Measurements from ENCODE around the gene PHACTR2.

Gene PHACTR2

DNA sequence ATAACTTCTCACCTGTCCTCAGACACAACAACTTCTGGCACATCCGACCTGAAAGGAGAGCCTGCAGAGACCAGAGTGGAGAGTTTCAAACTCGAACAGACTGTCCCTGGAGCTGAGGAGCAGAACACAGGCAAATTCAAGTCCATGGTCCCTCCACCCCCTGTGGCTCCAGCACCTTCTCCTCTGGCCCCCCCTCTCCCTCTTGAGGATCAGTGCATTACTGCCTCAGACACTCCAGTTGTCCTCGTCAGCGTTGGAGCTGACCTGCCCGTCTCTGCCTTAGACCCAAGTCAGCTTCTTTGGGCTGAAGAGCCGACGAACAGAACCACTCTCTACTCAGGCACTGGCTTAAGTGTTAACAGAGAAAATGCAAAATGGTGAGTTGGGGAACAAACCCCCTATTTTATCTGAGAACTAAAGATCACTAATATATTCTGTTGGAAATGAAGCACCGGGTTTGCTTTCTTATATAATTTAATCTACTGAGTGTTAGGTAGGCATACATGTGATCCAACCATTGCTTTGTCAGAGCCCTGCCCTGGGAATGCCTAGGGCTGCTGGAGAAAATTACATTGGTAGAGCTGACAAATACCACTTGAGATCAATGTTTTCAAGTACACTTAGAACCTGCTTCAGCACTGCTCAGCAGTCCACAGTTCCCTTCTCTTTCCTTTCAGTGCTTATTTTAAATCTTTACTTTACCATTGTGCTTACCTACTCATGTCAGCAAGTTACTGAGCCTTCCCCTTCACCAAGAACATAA, 87.8 kb downstream of the PHACTR2 start:
- TF ChIP-seq EP300 (IDR thresholded peaks at IDR 0.05; ENCODE audit: borderline replicate concordance) = no peak
- TF ChIP-seq ZBTB7A (IDR thresholded peaks at IDR 0.05; ENCODE audit: low read depth) = no peak
- TF ChIP-seq FOXM1 (IDR thresholded peaks at IDR 0.05; ENCODE audit: borderline replicate concordance, low read depth) = no peak
- no peak for TF ChIP-seq CEBPB (IDR thresholded peaks at IDR 0.05)
- TF ChIP-seq CREB1 (IDR thresholded peaks at IDR 0.05; ENCODE audit: low read depth) = no peak
- no peak for TF ChIP-seq TCF12 (IDR thresholded peaks at IDR 0.05; ENCODE audit: low read depth)
- no peak for TF ChIP-seq YY1 (IDR thresholded peaks at IDR 0.05; ENCODE audit: low read depth)
- TF ChIP-seq, protein P1, sequence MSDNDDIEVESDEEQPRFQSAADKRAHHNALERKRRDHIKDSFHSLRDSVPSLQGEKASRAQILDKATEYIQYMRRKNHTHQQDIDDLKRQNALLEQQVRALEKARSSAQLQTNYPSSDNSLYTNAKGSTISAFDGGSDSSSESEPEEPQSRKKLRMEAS (IDR thresholded peaks at IDR 0.05) = no peak
- no peak for TF ChIP-seq RAD21 (IDR thresholded peaks at IDR 0.05; ENCODE audit: low read depth)
- no peak for TF ChIP-seq TEAD4 (IDR thresholded peaks at IDR 0.05)
- TF ChIP-seq, protein P2, sequence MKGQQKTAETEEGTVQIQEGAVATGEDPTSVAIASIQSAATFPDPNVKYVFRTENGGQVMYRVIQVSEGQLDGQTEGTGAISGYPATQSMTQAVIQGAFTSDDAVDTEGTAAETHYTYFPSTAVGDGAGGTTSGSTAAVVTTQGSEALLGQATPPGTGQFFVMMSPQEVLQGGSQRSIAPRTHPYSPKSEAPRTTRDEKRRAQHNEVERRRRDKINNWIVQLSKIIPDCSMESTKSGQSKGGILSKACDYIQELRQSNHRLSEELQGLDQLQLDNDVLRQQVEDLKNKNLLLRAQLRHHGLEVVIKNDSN (IDR thresholded peaks at IDR 0.05) = no peak
- no peak for TF ChIP-seq NFIC (IDR thresholded peaks at IDR 0.05)
- TF ChIP-seq, protein P3, sequence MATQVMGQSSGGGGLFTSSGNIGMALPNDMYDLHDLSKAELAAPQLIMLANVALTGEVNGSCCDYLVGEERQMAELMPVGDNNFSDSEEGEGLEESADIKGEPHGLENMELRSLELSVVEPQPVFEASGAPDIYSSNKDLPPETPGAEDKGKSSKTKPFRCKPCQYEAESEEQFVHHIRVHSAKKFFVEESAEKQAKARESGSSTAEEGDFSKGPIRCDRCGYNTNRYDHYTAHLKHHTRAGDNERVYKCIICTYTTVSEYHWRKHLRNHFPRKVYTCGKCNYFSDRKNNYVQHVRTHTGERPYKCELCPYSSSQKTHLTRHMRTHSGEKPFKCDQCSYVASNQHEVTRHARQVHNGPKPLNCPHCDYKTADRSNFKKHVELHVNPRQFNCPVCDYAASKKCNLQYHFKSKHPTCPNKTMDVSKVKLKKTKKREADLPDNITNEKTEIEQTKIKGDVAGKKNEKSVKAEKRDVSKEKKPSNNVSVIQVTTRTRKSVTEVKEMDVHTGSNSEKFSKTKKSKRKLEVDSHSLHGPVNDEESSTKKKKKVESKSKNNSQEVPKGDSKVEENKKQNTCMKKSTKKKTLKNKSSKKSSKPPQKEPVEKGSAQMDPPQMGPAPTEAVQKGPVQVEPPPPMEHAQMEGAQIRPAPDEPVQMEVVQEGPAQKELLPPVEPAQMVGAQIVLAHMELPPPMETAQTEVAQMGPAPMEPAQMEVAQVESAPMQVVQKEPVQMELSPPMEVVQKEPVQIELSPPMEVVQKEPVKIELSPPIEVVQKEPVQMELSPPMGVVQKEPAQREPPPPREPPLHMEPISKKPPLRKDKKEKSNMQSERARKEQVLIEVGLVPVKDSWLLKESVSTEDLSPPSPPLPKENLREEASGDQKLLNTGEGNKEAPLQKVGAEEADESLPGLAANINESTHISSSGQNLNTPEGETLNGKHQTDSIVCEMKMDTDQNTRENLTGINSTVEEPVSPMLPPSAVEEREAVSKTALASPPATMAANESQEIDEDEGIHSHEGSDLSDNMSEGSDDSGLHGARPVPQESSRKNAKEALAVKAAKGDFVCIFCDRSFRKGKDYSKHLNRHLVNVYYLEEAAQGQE (IDR thresholded peaks at IDR 0.05; ENCODE audit: low read depth) = no peak

DNA sequence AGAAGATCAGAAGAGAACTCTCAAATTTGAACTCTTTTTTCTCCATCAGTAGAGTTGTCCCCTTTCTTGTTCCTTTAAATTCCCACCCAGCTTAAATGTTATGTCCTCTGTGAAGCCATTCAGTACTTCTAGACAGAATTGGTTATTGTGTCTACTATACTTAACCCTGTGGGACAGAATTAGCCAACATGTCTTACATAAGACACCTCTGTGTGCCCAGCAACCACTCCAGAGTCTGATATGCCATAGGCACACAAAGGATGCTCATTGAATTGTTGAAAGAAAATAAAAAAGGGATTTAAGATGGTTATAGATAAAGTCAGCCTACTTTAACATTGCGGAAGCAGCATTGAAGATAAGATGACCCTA, 88.4 kb downstream of the PHACTR2 start:
- TF ChIP-seq TCF12 (IDR thresholded peaks at IDR 0.05; ENCODE audit: low read depth) = no peak
- TF ChIP-seq, protein P3 (IDR thresholded peaks at IDR 0.05; ENCODE audit: low read depth) = no peak
- no peak for TF ChIP-seq RAD21 (IDR thresholded peaks at IDR 0.05; ENCODE audit: low read depth)
- no peak for TF ChIP-seq ZBTB7A (IDR thresholded peaks at IDR 0.05; ENCODE audit: low read depth)
- no peak for TF ChIP-seq CEBPB (IDR thresholded peaks at IDR 0.05)
- TF ChIP-seq TAF1 (IDR thresholded peaks at IDR 0.05; ENCODE audit: low read depth) = no peak
- TF ChIP-seq TEAD4 (IDR thresholded peaks at IDR 0.05) = no peak
- TF ChIP-seq FOXM1 (IDR thresholded peaks at IDR 0.05; ENCODE audit: borderline replicate concordance, low read depth) = no peak
- TF ChIP-seq YY1 (IDR thresholded peaks at IDR 0.05; ENCODE audit: low read depth) = no peak
- no peak for TF ChIP-seq CREB1 (IDR thresholded peaks at IDR 0.05; ENCODE audit: low read depth)
- TF ChIP-seq, protein P1 (IDR thresholded peaks at IDR 0.05) = no peak
- no peak for TF ChIP-seq EGR1 (IDR thresholded peaks at IDR 0.05)
- TF ChIP-seq NFIC (IDR thresholded peaks at IDR 0.05) = no peak
- TF ChIP-seq, protein P2 (IDR thresholded peaks at IDR 0.05) = no peak
- TF ChIP-seq EP300 (IDR thresholded peaks at IDR 0.05; ENCODE audit: borderline replicate concordance) = no peak

DNA sequence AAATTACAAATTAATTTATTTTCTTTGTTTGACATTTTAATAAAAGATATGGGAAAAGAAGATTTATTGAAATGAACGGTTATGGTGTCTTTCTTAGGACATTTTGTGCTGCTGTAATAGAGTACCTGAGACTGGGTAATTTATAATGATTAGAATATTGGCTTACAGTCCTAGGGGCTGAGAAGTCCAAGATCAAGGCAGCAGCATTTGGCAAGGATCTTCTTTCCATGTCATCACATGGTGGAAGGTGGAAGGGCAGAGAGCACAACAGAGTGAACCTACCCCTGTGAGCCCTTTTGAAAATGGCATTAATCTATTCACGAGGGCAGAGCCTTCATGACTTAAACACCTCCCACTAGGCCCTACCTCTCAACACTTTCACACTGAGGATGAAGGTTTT, 89.7 kb downstream of the PHACTR2 start:
- TF ChIP-seq CREB1 (IDR thresholded peaks at IDR 0.05; ENCODE audit: low read depth) = no peak
- TF ChIP-seq TCF12 (IDR thresholded peaks at IDR 0.05; ENCODE audit: low read depth) = no peak
- no peak for TF ChIP-seq EGR1 (IDR thresholded peaks at IDR 0.05)
- TF ChIP-seq ZBTB7A (IDR thresholded peaks at IDR 0.05; ENCODE audit: low read depth) = no peak
- TF ChIP-seq YY1 (IDR thresholded peaks at IDR 0.05; ENCODE audit: low read depth) = no peak
- no peak for TF ChIP-seq TEAD4 (IDR thresholded peaks at IDR 0.05)
- TF ChIP-seq, protein P2 (IDR thresholded peaks at IDR 0.05) = no peak
- no peak for TF ChIP-seq TAF1 (IDR thresholded peaks at IDR 0.05; ENCODE audit: low read depth)
- no peak for TF ChIP-seq EP300 (IDR thresholded peaks at IDR 0.05; ENCODE audit: borderline replicate concordance)

DNA sequence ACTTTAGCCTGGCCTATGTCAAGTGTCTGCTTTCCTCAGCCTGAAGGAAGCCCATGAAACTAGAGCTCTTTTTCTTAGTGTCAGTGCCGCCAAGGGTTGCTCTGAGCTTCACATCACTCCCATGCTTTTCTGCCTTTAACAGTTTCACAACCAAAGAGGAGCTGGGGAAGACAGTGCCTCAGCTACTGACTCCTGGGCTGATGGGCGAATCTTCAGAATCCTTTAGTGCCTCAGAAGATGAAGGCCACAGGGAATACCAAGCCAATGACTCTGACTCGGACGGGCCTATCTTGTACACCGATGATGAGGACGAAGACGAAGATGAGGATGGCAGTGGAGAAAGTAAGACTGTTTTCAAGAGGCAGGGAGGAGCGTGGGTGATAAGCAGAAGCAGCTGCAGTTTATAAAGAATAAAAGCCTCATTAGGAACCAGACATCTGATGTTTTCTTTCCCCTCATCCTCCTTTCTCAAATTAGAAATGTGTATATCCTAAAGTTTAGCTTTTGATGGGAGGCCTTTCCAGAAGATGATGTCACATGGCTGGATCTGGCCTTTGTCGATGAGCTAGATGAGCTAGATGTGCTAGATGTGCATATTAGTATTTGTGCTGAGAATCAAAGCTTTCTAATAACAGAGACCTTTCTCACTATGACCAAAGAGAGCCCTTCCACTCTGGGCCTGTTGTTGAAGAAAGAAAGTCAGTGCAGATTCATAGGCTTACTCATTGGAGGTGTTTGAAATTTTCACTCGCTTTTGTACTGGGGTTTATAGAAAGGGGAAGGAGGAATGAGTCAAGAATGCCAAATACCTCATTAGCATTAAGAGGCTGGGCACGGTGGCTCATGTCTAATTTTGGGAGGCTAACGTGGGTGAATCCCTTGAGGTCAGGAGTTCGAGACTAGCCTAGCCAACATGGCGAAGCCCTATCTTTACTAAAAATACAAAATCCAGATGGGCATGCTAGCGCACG, 94.6 kb downstream of the PHACTR2 start:
- TF ChIP-seq, protein P1 (IDR thresholded peaks at IDR 0.05) = no peak
- no peak for TF ChIP-seq EP300 (IDR thresholded peaks at IDR 0.05; ENCODE audit: borderline replicate concordance)

Data from Ishikawa (cell line).